Colonic mucosa (tissue), 4 donors: Measurements from ENCODE around the gene FGF23. TPM values are rescaled to one million over a fixed set of nuclear protein-coding genes. Genes with fewer than 3 reads are reported as not detected.

Experiments used
- DNase-seq: peaks from one replicate; pipeline ENCODE4 v3.0.0-alpha.2; 2020
- H3K27ac ChIP-seq: fragments of 200-600 bp; one replicate; pipeline ENCODE4 v1.8.0; 2021
- H3K27me3 ChIP-seq: fragments of 200-600 bp; one replicate; pipeline ENCODE4 v1.8.0; 2021
- H3K36me3 ChIP-seq: fragments of 200-600 bp; one replicate; pipeline ENCODE4 v1.8.0; 2021
- H3K4me1 ChIP-seq: fragments of 200-600 bp; one replicate; pipeline ENCODE4 v1.8.0; 2021; ENCODE audit warnings: mild to moderate bottlenecking
- H3K4me3 ChIP-seq: fragments of 200-600 bp; one replicate; pipeline ENCODE4 v1.8.0; 2021
- H3K9ac ChIP-seq, 2 donors: one replicate each; pipeline ENCODE4 v1.7.0; 2013; ENCODE audit warnings: control low read depth in 2 of 2, low read depth in 2 of 2, low read length in 2 of 2
- H3K9me3 ChIP-seq: fragments of 200-600 bp; one replicate; pipeline ENCODE4 v1.8.0; 2021
- CTCF ChIP-seq: fragments of 200-600 bp; IDR thresholded peaks from one replicate; pipeline ENCODE4 v1.8.0; 2022; ENCODE audit warnings: antibody characterized with exemption, mild to moderate bottlenecking
- intact Hi-C: fragments of 100-400 bp; cut with DNase I; formaldehyde crosslinking; loops from one replicate; pipeline ENCODE4 v1.14.1; 2022
- total RNA-seq, 2 donors: library from RNA; stranded (reverse); fragmentation: NEBNext Ultra II Directional in 1 of 2; extraction: Animal tissue kit (Norgen Biotek cat#: 25700) in 1 of 2; gene quantifications; one replicate each; pipeline ENCODE4 v1.2.1, GENCODE V29; 2021
- donor health status: healthy.
- donor health status: DM: no; HTN: no; CAD: no.
- donor health status: DM: no; HTN: no; CAD: no.

Gene FGF23
- total RNA-seq, 2 donors from 2014 or later = not detected

- peak; percentile 90 for DNase-seq
- no peaks in the 10 kb centered on the region for H3K36me3 ChIP-seq
- H3K4me1 ChIP-seq = no peaks in the 10 kb centered on the region
- no peaks in the 10 kb centered on the region for H3K9me3 ChIP-seq
- H3K4me3 ChIP-seq = peak within 1 kb of the TSS; percentile 91
- intact Hi-C loops = no loop called here
- peak within 1 kb of the TSS; percentile 82 for H3K27ac ChIP-seq
- H3K9ac ChIP-seq = peak within 1 kb of the TSS; percentile 88 to 99
- no peak for TF ChIP-seq CTCF
- H3K27me3 ChIP-seq = no peaks in the 10 kb centered on the region
Measured at GRCh38 chr12:4320853-4321701, 58.4 kb downstream of the FGF23 start, which contains the start of gene TIGAR. TSS of gene TIGAR (plus strand) at chr12:4321213. CDS start at chr12:4321272, 59 bp downstream.

- peak overlapping the region; percentile 82 for H3K27ac ChIP-seq
- no peaks in the 10 kb centered on the region for H3K4me1 ChIP-seq
- no peaks in the 10 kb centered on the region for H3K36me3 ChIP-seq
- TF ChIP-seq CTCF = no peak
- H3K4me3 ChIP-seq = peak overlapping the region; percentile 91
- no peak for DNase-seq
- H3K9me3 ChIP-seq = no peaks in the 10 kb centered on the region
- no peaks in the 10 kb centered on the region for H3K27me3 ChIP-seq
- H3K9ac ChIP-seq = peak overlapping the region; percentile 75 to 99
- intact Hi-C loops = no loop called here
Measured at GRCh38 chr12:4320497-4320852, 59.0 kb downstream of the FGF23 start.

Other genes starting within 250 kb of the FGF23 start
- gene CCND2, start 106.0 kb downstream of the FGF23 start, total RNA-seq = 100 to 1,000 TPM; 180 to 217 TPM
- gene TIGAR, start 58.5 kb downstream of the FGF23 start, total RNA-seq = 10 to 100 TPM; 14.1 to 17.7 TPM
- not detected for gene FGF6, start 66.1 kb upstream of the FGF23 start, total RNA-seq
- gene RAD51AP1, start 159.2 kb upstream of the FGF23 start, total RNA-seq = 10 to 100 TPM in 1 of 2 donors, 1 to 10 TPM in 1; 6.6 to 22.3 TPM
- 10 to 100 TPM; 20.9 to 26.7 TPM for gene DYRK4, start 182.5 kb upstream of the FGF23 start, total RNA-seq